ENCODE data around the gene LMO1. TPM values are rescaled to one million over a fixed set of nuclear protein-coding genes. Genes with fewer than 3 reads are reported as not detected.

Gene LMO1
- total and polyA plus RNA-seq, 10 of the 15 experiments (the other 5 are each of a cell fraction or from before 2014, with no cell fraction given): not detected

DNA sequence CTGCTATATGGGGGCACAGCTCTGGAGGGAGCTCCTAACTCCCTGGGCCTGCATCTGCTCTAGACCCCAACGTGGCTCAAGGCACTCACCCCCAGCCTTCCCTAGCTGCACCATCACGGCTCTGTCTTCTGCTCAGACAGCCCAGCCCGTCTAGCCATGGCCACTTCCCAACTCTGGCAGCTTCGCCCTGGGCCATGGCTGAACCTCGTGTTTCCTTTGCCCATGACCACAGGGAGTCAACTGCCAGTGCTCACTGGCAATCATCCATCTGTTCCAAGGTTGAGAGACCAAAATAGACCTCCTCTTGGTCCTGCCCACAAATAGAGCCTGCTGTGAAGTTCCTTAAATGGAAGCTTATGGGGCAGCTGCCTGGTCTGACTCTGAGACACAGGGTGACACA lies 5.4 kb downstream of the LMO1 start (continued):
- TF ChIP-seq ZZZ3 (IDR thresholded peaks at IDR 0.05; ENCODE audit: control insufficient read depth, insufficient read length, low read depth): no peak
- TF ChIP-seq POU2F2 (IDR thresholded peaks at IDR 0.05; ENCODE audit: borderline replicate concordance, low read depth, low read length): no peak
- TF ChIP-seq IKZF2 (IDR thresholded peaks at IDR 0.05): no peak
- TF ChIP-seq RBBP5 (conservative IDR thresholded peaks at IDR 0.05): no peak
- TF ChIP-seq EZH2 (IDR thresholded peaks at IDR 0.05; ENCODE audit: borderline replicate concordance, control insufficient read depth, low read depth, low read length): no peak
- TF ChIP-seq, protein P1, sequence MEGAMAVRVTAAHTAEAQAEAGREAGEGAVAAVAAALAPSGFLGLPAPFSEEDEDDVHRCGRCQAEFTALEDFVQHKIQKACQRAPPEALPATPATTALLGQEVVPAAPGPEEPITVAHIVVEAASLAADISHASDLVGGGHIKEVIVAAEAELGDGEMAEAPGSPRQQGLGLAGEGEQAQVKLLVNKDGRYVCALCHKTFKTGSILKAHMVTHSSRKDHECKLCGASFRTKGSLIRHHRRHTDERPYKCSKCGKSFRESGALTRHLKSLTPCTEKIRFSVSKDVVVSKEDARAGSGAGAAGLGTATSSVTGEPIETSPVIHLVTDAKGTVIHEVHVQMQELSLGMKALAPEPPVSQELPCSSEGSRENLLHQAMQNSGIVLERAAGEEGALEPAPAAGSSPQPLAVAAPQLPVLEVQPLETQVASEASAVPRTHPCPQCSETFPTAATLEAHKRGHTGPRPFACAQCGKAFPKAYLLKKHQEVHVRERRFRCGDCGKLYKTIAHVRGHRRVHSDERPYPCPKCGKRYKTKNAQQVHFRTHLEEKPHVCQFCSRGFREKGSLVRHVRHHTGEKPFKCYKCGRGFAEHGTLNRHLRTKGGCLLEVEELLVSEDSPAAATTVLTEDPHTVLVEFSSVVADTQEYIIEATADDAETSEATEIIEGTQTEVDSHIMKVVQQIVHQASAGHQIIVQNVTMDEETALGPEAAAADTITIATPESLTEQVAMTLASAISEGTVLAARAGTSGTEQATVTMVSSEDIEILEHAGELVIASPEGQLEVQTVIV (IDR thresholded peaks at IDR 0.05; ENCODE audit: borderline replicate concordance, partially characterized antibody): no peak
- TF ChIP-seq PML (IDR thresholded peaks at IDR 0.05; ENCODE audit: low read length): no peak
- TF ChIP-seq SUPT20H (IDR thresholded peaks at IDR 0.05; ENCODE audit: borderline replicate concordance, control insufficient read depth, low read depth, low read length): no peak
- no peak for TF ChIP-seq NR2F1 (conservative IDR thresholded peaks at IDR 0.05)
- TF ChIP-seq, protein P2, sequence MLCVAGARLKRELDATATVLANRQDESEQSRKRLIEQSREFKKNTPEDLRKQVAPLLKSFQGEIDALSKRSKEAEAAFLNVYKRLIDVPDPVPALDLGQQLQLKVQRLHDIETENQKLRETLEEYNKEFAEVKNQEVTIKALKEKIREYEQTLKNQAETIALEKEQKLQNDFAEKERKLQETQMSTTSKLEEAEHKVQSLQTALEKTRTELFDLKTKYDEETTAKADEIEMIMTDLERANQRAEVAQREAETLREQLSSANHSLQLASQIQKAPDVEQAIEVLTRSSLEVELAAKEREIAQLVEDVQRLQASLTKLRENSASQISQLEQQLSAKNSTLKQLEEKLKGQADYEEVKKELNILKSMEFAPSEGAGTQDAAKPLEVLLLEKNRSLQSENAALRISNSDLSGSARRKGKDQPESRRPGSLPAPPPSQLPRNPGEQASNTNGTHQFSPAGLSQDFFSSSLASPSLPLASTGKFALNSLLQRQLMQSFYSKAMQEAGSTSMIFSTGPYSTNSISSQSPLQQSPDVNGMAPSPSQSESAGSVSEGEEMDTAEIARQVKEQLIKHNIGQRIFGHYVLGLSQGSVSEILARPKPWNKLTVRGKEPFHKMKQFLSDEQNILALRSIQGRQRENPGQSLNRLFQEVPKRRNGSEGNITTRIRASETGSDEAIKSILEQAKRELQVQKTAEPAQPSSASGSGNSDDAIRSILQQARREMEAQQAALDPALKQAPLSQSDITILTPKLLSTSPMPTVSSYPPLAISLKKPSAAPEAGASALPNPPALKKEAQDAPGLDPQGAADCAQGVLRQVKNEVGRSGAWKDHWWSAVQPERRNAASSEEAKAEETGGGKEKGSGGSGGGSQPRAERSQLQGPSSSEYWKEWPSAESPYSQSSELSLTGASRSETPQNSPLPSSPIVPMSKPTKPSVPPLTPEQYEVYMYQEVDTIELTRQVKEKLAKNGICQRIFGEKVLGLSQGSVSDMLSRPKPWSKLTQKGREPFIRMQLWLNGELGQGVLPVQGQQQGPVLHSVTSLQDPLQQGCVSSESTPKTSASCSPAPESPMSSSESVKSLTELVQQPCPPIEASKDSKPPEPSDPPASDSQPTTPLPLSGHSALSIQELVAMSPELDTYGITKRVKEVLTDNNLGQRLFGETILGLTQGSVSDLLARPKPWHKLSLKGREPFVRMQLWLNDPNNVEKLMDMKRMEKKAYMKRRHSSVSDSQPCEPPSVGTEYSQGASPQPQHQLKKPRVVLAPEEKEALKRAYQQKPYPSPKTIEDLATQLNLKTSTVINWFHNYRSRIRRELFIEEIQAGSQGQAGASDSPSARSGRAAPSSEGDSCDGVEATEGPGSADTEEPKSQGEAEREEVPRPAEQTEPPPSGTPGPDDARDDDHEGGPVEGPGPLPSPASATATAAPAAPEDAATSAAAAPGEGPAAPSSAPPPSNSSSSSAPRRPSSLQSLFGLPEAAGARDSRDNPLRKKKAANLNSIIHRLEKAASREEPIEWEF (IDR thresholded peaks at IDR 0.05; ENCODE audit: insufficient replicate concordance, low read depth, low read length): no peak

Data from GM12878 (cell line).